WTC11 (cell line): ENCODE measurements around the gene TNFAIP8L1. TPM values are rescaled to one million over a fixed set of nuclear protein-coding genes. Genes with fewer than 3 reads are reported as not detected.

Experiments
- ATAC-seq: fragments of 200-7000 bp; cut with Tn5 transposase; 2 replicates; pipeline ENCODE4 v1.10.0; 2021; ENCODE audit warnings: mild to moderate bottlenecking, moderate library complexity
- CTCF ChIA-PET: fragments of 300-600 bp; sonication (Branson Sonifier 250); formaldehyde crosslinking; loops from one replicate; lab custom pipeline; 2021; ENCODE audit warnings: antibody characterized with exemption; lab: Charles Lee
- POLR2A ChIA-PET: fragments of 350-600 bp; sonication (Branson Sonifier 250); formaldehyde crosslinking; loops from one replicate; lab custom pipeline; 2021; ENCODE audit warnings: antibody characterized with exemption; lab: Charles Lee
- DNase-seq: peaks from one replicate; pipeline ENCODE4 v3.0.0; 2021; ENCODE audit warnings: low spot score
- H3K27ac Mint-ChIP-seq: 2 replicates; pipeline ENCODE4 v1.8.0; 2021; ENCODE audit warnings: mixed read lengths
- H3K27me3 Mint-ChIP-seq: 2 replicates; pipeline ENCODE4 v1.8.0; 2021; ENCODE audit warnings: low read depth, mild to moderate bottlenecking, moderate library complexity, mixed read lengths
- H3K36me3 Mint-ChIP-seq: 2 replicates; pipeline ENCODE4 v1.8.0; 2021; ENCODE audit warnings: mixed read lengths
- H3K4me1 Mint-ChIP-seq: 2 replicates; pipeline ENCODE4 v1.8.0; 2022; ENCODE audit warnings: mixed read lengths
- H3K4me3 Mint-ChIP-seq: 2 replicates; pipeline ENCODE4 v1.8.0; 2021; ENCODE audit warnings: mild to moderate bottlenecking, moderate library complexity, mixed read lengths
- H3K9me3 Mint-ChIP-seq: 2 replicates; pipeline ENCODE4 v1.8.0; 2021; ENCODE audit warnings: mixed read lengths
- ATF2 ChIP-seq: sonication (generic); formaldehyde crosslinking; IDR thresholded peaks from 2 replicates; pipeline ENCODE4 v1.8.1; 2022; ENCODE audit warnings: low read depth, missing genetic modification reagents, borderline replicate concordance
- CREB1 ChIP-seq: sonication (generic); formaldehyde crosslinking; IDR thresholded peaks from 2 replicates; pipeline ENCODE4 v1.8.0; 2023; ENCODE audit warnings: mild to moderate bottlenecking, missing genetic modification reagents
- CTCF ChIP-seq: fragments of 200-600 bp; IDR thresholded peaks from 2 replicates; pipeline ENCODE4 v1.8.0; 2022; ENCODE audit warnings: antibody characterized with exemption
- E2F1 ChIP-seq: sonication (generic); formaldehyde crosslinking; IDR thresholded peaks from 2 replicates; pipeline ENCODE4 v1.8.0; 2022; ENCODE audit warnings: mild to moderate bottlenecking, missing genetic modification reagents
- ELF4 ChIP-seq: sonication (generic); formaldehyde crosslinking; IDR thresholded peaks from 2 replicates; pipeline ENCODE4 v1.8.1; 2022; ENCODE audit warnings: low read depth, mild to moderate bottlenecking, moderate library complexity, missing genetic modification reagents
- ETV6 ChIP-seq: sonication (generic); formaldehyde crosslinking; IDR thresholded peaks from 2 replicates; pipeline ENCODE4 v1.8.1; 2022; ENCODE audit warnings: mild to moderate bottlenecking, missing genetic modification reagents
- GRHL2 ChIP-seq: fragments of 250-450 bp; sonication (Bioruptor Pico); IDR thresholded peaks from 2 replicates; pipeline ENCODE4 v1.8.0; 2022; ENCODE audit warnings: mild to moderate bottlenecking, moderate library complexity; ENCODE audit not compliant: insufficient replicate concordance, severe bottlenecking
- GTF2I ChIP-seq: fragments of 250-450 bp; sonication (Bioruptor Pico); conservative IDR thresholded peaks from 2 replicates; pipeline ENCODE4 v1.4.0; 2021; ENCODE audit warnings: mild to moderate bottlenecking
- IRF1 ChIP-seq: sonication (generic); formaldehyde crosslinking; IDR thresholded peaks from 2 replicates; pipeline ENCODE4 v1.8.0; 2023; ENCODE audit warnings: missing genetic modification reagents
- JAZF1 ChIP-seq: fragments of 250-450 bp; sonication (Bioruptor Pico); IDR thresholded peaks from 2 replicates; pipeline ENCODE4 v1.9.0; 2021; ENCODE audit warnings: moderate library complexity, mild to moderate bottlenecking, inconsistent platforms
- MAX ChIP-seq: sonication (generic); formaldehyde crosslinking; IDR thresholded peaks from 2 replicates; pipeline ENCODE4 v1.8.0; 2022; ENCODE audit warnings: mild to moderate bottlenecking, missing genetic modification reagents
- MLX ChIP-seq: sonication (generic); formaldehyde crosslinking; IDR thresholded peaks from 2 replicates; pipeline ENCODE4 v1.8.1; 2023; ENCODE audit warnings: mild to moderate bottlenecking, missing genetic modification reagents, moderate library complexity
- MYBL2 ChIP-seq: sonication (generic); formaldehyde crosslinking; IDR thresholded peaks from 2 replicates; pipeline ENCODE4 v1.8.1; 2023; ENCODE audit warnings: mild to moderate bottlenecking, moderate library complexity, missing genetic modification reagents
- NFATC4 ChIP-seq: fragments of 250-450 bp; sonication (Bioruptor Pico); IDR thresholded peaks from 2 replicates; pipeline ENCODE4 v1.9.0; 2021; ENCODE audit warnings: mild to moderate bottlenecking
- NFYB ChIP-seq: sonication (generic); formaldehyde crosslinking; conservative IDR thresholded peaks from 2 replicates; pipeline ENCODE4 v1.8.0; 2022; ENCODE audit warnings: low read depth, missing genetic modification reagents
- NR1H2 ChIP-seq: sonication (generic); formaldehyde crosslinking; IDR thresholded peaks from 2 replicates; pipeline ENCODE4 v1.9.0; 2021; ENCODE audit warnings: mild to moderate bottlenecking, moderate library complexity, missing genetic modification reagents
- NR2C2 ChIP-seq: sonication (generic); formaldehyde crosslinking; IDR thresholded peaks from 2 replicates; pipeline ENCODE4 v1.8.0; 2022; ENCODE audit warnings: mild to moderate bottlenecking, missing genetic modification reagents
- PREB ChIP-seq: sonication (generic); formaldehyde crosslinking; IDR thresholded peaks from 2 replicates; pipeline ENCODE4 v1.8.1; 2022; ENCODE audit warnings: mild to moderate bottlenecking, missing genetic modification reagents, moderate library complexity, borderline replicate concordance
- PRRX2 ChIP-seq: fragments of 250-450 bp; sonication (Bioruptor Pico); IDR thresholded peaks from 2 replicates; pipeline ENCODE4 v1.8.0; 2021; ENCODE audit warnings: mild to moderate bottlenecking
- SP1 ChIP-seq: sonication (generic); formaldehyde crosslinking; conservative IDR thresholded peaks from 2 replicates; pipeline ENCODE4 v1.8.1; 2022; ENCODE audit warnings: missing genetic modification reagents
- ZNF425 ChIP-seq: fragments of 250-450 bp; sonication (Bioruptor Pico); conservative IDR thresholded peaks from 2 replicates; pipeline ENCODE4 v1.9.0; 2021; ENCODE audit warnings: mild to moderate bottlenecking
- ZSCAN18 ChIP-seq: fragments of 250-450 bp; sonication (Bioruptor Pico); IDR thresholded peaks from 2 replicates; pipeline ENCODE4 v2.1.2; 2022; ENCODE audit warnings: mild to moderate bottlenecking, moderate library complexity
- total RNA-seq: library from RNA; stranded (reverse); gene quantifications from 3 replicates; pipeline ENCODE4 v1.2.3, GENCODE V29; 2021

The TNFAIP8L1 gene
- total RNA-seq, 1 experiment from 2014 or later, result 8.7 TPM

GRCh38 chr19:4619668-4620294 is 19.5 kb upstream of the TNFAIP8L1 start:
- no peaks in the 10 kb centered on the region for H3K9me3 Mint-ChIP-seq
- H3K4me1 Mint-ChIP-seq, result peaks cover 9% of the 10 kb centered on the region
- ChIA-PET CTCF (interaction anchor here (1.0 to 2.0 kb wide), 5 partner anchors 13 to 40 kb away, joined by 3 to 8 read pairs (median 4); no protein-coding TSS in a partner anchor), POLR2A (interaction anchor here (0.6 kb wide), 1 partner anchor 349 kb away, joined by 3 read pairs; the partner anchor contains the start of gene KDM4B)
- ATAC-seq (no peak), DNase-seq (no peak)
- no peak overlapping the region for H3K27ac Mint-ChIP-seq
- H3K4me3 Mint-ChIP-seq, result no peak overlapping the region
- TF ChIP-seq GTF2I (CRISPR knock-in tag) (0 out of 2 replicates have a peak, but pooled peaks have one; percentile 49), ELF4 (no peak), MLX (CRISPR knock-in tag) (no peak)
- H3K36me3 Mint-ChIP-seq, result no peaks in the 10 kb centered on the region
- H3K27me3 Mint-ChIP-seq, result peaks cover 25% of the 10 kb centered on the region

GRCh38 chr19:4620675-4621074 is 18.6 kb upstream of the TNFAIP8L1 start:
- POLR2A ChIA-PET, result interaction anchor here (0.6 kb wide), 1 partner anchor 348 kb away, joined by 3 read pairs; the partner anchor contains the start of gene KDM4B
- Mint-ChIP-seq H3K9me3 (no peaks in the 10 kb centered on the region), H3K27ac (no peak overlapping the region), H3K4me3 (no peak overlapping the region), H3K27me3 (peaks cover 25% of the 10 kb centered on the region), H3K4me1 (peaks cover 12% of the 10 kb centered on the region), H3K36me3 (no peaks in the 10 kb centered on the region)
- CTCF ChIA-PET, result interaction anchor here (0.6 to 2.0 kb wide), 9 partner anchors 12 to 97 kb away, joined by 3 to 8 read pairs (median 3); no protein-coding TSS in a partner anchor
- ATAC-seq (no peak), DNase-seq (no peak)
- TF ChIP-seq ATF2 (CRISPR knock-in tag) (no peak), IRF1 (no peak), E2F1 (CRISPR knock-in tag) (no peak), NR2C2 (CRISPR knock-in tag) (no peak), JAZF1 (CRISPR knock-in tag) (no peak), ZNF425 (no peak), MAX (CRISPR knock-in tag) (no peak), ETV6 (no peak), NFATC4 (CRISPR knock-in tag) (no peak), GRHL2 (CRISPR knock-in tag) (no peak), ZSCAN18 (CRISPR knock-in tag) (no peak), CREB1 (no peak), NR1H2 (CRISPR knock-in tag) (no peak), MYBL2 (CRISPR knock-in tag) (no peak), SP1 (no peak), NFYB (no peak), PREB (CRISPR knock-in tag) (no peak), PRRX2 (CRISPR knock-in tag) (no peak), CTCF (no peak)
